KMS-11 (cell line): ENCODE data around the gene DENND1A.

Source experiments
- H2AFZ ChIP-seq: fragments of 200-600 bp; sonication (generic); 2 replicates; pipeline ENCODE4 v1.6.1; 2016; ENCODE audit warnings: antibody characterized with exemption, mixed run types, low read depth
- H3K27ac ChIP-seq: fragments of 200-600 bp; sonication (generic); 2 replicates; pipeline ENCODE4 v1.6.1; 2016; ENCODE audit warnings: mild to moderate bottlenecking, mixed run types
- H3K27me3 ChIP-seq: fragments of 200-600 bp; sonication (generic); 2 replicates; pipeline ENCODE4 v1.6.1; 2017; ENCODE audit warnings: mild to moderate bottlenecking, low read depth, mixed run types, moderate library complexity; ENCODE audit not compliant: insufficient read depth
- H3K36me3 ChIP-seq: fragments of 200-600 bp; sonication (generic); 2 replicates; pipeline ENCODE4 v1.6.1; 2017; ENCODE audit warnings: mild to moderate bottlenecking, mixed run types; ENCODE audit not compliant: insufficient read depth
- H3K4me1 ChIP-seq: fragments of 200-600 bp; sonication (generic); 2 replicates; pipeline ENCODE4 v1.6.1; 2016; ENCODE audit warnings: mild to moderate bottlenecking, low read depth, mixed run types; ENCODE audit not compliant: poor library complexity, severe bottlenecking
- H3K4me2 ChIP-seq: fragments of 200-600 bp; sonication (generic); 2 replicates; pipeline ENCODE4 v1.7.0; 2016; ENCODE audit warnings: mild to moderate bottlenecking, mixed run types
- H3K4me3 ChIP-seq: fragments of 200-600 bp; sonication (generic); IDR thresholded peaks from 2 replicates; pipeline ENCODE4 v1.6.1; 2017; ENCODE audit warnings: low read depth, low read length, mixed read lengths; ENCODE audit not compliant: insufficient read depth
- H3K79me2 ChIP-seq: fragments of 200-600 bp; sonication (generic); 2 replicates; pipeline ENCODE4 v1.6.1; 2016; ENCODE audit warnings: low read depth, mixed run types; ENCODE audit not compliant: insufficient read depth
- H3K9ac ChIP-seq: fragments of 200-600 bp; sonication (generic); 2 replicates; pipeline ENCODE4 v1.6.1; 2016; ENCODE audit warnings: mild to moderate bottlenecking, mixed run types
- H4K20me1 ChIP-seq: fragments of 200-600 bp; sonication (generic); 2 replicates; pipeline ENCODE4 v1.6.1; 2016; ENCODE audit warnings: mild to moderate bottlenecking, mixed run types; ENCODE audit not compliant: insufficient read depth
- TF ChIP-seq, protein P1 (sequence below): fragments of 200-600 bp; sonication (generic); conservative IDR thresholded peaks from 2 replicates; pipeline ENCODE4 v1.6.1; 2017; ENCODE audit warnings: low read depth, mild to moderate bottlenecking, antibody characterized with exemption, low read length, moderate library complexity, mixed read lengths

DENND1A gene

DNA sequence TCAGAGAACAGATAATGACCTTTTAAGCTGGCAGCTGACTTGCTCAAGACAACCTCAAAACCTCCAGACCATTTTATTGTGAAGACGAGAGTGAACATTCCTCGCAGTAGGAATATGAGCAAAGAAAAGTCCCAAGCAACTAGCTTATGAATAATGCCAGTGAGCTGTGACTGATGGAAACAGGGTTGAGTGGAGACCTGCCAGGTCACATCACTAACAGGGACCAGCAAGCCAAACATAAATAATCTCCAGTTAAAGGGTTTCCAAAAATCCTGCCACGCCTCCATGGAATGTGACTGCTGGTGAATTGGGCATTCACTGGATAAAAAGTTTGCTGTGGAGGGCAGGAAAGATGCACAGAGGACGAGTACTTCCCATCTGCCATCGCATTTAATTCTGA, 388.5 kb downstream of the DENND1A start:
- Histone ChIP-seq H3K27me3 (no peaks in the 10 kb centered on the region), H3K79me2 (no peaks in the 10 kb centered on the region), H3K4me3 (no peak overlapping the region), H3K4me2 (no peak overlapping the region), H3K9ac (no peak overlapping the region), H3K36me3 (no peaks in the 10 kb centered on the region), H2AFZ (no peak overlapping the region), H3K27ac (no peak overlapping the region), H4K20me1 (no peaks in the 10 kb centered on the region), H3K4me1 (peaks cover 32% of the 10 kb centered on the region)
- TF ChIP-seq, protein P1, sequence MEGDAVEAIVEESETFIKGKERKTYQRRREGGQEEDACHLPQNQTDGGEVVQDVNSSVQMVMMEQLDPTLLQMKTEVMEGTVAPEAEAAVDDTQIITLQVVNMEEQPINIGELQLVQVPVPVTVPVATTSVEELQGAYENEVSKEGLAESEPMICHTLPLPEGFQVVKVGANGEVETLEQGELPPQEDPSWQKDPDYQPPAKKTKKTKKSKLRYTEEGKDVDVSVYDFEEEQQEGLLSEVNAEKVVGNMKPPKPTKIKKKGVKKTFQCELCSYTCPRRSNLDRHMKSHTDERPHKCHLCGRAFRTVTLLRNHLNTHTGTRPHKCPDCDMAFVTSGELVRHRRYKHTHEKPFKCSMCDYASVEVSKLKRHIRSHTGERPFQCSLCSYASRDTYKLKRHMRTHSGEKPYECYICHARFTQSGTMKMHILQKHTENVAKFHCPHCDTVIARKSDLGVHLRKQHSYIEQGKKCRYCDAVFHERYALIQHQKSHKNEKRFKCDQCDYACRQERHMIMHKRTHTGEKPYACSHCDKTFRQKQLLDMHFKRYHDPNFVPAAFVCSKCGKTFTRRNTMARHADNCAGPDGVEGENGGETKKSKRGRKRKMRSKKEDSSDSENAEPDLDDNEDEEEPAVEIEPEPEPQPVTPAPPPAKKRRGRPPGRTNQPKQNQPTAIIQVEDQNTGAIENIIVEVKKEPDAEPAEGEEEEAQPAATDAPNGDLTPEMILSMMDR, result no peak

DNA sequence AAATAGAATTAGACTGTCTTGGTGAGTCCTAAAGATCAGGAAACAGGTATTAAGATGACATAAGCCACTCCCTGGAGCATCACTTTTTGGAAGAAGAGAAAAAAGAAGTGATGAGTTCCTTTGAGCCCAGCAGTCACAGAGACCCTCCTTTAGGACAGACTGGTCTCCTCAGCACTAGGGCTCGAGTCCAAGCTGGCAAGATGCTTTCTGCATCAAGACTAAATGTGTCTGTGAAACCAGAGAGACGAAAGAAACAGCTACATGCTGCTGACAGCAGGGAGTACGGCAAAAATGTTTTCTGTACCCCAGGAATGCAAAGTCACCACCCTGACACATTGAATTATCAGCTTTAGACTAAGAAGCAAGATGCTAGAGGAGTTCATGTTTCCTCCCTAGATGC, 389.5 kb downstream of the DENND1A start:
- H3K9ac ChIP-seq, result no peak overlapping the region
- H3K79me2 ChIP-seq, result no peaks in the 10 kb centered on the region
- no peak overlapping the region for H2AFZ ChIP-seq
- peaks cover 32% of the 10 kb centered on the region for H3K4me1 ChIP-seq
- TF ChIP-seq, protein P1, result no peak
- no peak overlapping the region for H3K4me3 ChIP-seq
- no peak overlapping the region for H3K4me2 ChIP-seq
- no peaks in the 10 kb centered on the region for H4K20me1 ChIP-seq
- no peaks in the 10 kb centered on the region for H3K36me3 ChIP-seq
- H3K27ac ChIP-seq, result no peak overlapping the region
- H3K27me3 ChIP-seq, result no peaks in the 10 kb centered on the region

DNA sequence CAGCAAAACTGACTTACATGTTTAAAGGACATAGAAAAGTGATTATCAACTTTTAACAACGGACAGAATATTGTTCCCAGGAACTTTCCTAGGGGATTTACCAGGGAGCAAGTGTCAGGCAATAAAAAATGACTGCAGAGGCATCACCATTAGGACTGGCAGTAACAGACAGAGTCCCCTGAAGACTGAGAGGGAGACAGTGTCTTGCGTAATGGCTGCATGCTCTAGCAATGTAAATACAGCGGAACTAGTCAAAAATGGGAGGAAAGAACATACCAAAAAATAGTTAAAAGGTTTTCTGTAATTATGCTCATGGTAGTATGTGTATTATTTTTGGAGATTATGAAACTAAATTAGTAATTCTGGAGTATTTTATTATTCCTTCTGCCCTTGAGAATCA, 392.1 kb downstream of the DENND1A start:
- Histone ChIP-seq H2AFZ (no peak overlapping the region), H3K4me2 (no peak overlapping the region), H3K79me2 (no peaks in the 10 kb centered on the region), H3K4me3 (no peak overlapping the region), H3K36me3 (no peaks in the 10 kb centered on the region), H3K27ac (no peak overlapping the region), H3K27me3 (no peaks in the 10 kb centered on the region), H4K20me1 (no peaks in the 10 kb centered on the region), H3K4me1 (peaks cover 24% of the 10 kb centered on the region), H3K9ac (no peak overlapping the region)
- TF ChIP-seq, protein P1, result no peak

DNA sequence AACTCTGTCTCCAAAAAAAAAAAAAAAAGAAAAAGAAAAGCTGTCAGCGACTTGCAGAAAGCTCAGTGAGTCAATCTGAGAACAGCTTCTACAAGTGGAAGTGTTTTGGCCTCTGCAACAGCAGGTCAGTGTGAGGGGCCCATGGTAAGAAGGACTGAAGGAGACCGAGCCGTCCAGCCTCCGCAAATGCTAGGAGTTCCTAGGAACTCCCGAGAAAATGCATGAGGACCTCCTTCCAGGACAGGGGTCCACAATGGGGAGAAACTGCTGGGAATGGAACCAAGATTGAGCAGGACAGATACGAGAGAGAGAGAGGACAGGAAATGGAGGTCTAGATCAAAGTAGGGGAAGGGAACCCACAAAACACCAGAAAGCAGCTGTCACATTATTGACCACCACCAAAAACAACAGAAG, 393.5 kb downstream of the DENND1A start:
- TF ChIP-seq, protein P1, result no peak
- Histone ChIP-seq H3K36me3 (no peaks in the 10 kb centered on the region), H3K79me2 (no peaks in the 10 kb centered on the region), H3K27ac (no peak overlapping the region), H3K4me1 (peaks cover 24% of the 10 kb centered on the region), H3K27me3 (no peaks in the 10 kb centered on the region), H3K4me2 (peak overlapping the region; percentile 79), H3K4me3 (no peak overlapping the region), H2AFZ (no peak overlapping the region), H3K9ac (no peak overlapping the region), H4K20me1 (no peaks in the 10 kb centered on the region)

DNA sequence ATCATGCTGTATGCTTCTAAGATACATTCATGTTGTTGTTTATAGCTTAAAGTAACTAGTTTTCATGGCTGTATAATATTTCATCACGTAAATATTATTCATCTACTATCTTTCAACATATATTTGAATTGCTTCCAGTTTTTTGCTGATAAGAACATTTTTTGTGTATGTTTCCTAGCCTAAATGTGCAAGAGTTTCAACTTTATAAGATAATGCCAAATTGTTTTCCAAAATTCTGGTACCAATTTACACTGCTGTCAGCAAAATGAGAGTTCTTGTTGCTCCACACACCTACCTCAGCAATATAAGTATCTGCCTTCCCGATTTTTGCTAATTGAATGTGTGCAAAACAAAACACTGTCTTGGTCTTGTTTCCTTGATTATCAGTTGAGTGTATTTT, 395.6 kb downstream of the DENND1A start:
- no peak overlapping the region for H3K4me3 ChIP-seq

More for the DNA sequence above, 395.6 kb downstream of the DENND1A start:
- H4K20me1 ChIP-seq, result no peaks in the 10 kb centered on the region
- H3K4me1 ChIP-seq, result peaks cover 24% of the 10 kb centered on the region
- H3K36me3 ChIP-seq, result no peaks in the 10 kb centered on the region
- no peak overlapping the region for H3K4me2 ChIP-seq
- no peaks in the 10 kb centered on the region for H3K79me2 ChIP-seq
- no peaks in the 10 kb centered on the region for H3K27me3 ChIP-seq
- H2AFZ ChIP-seq, result no peak overlapping the region
- TF ChIP-seq, protein P1, result no peak
- H3K27ac ChIP-seq, result no peak overlapping the region
- H3K9ac ChIP-seq, result no peak overlapping the region
